K562 (cell line): ENCODE results near the gene FASN. TPM values are rescaled to one million over a fixed set of nuclear protein-coding genes. Genes with fewer than 3 reads are reported as not detected.
A peak's percentile ranks its signal among the peaks of the same experiment; 100 is the strongest.

Experiments
- CBFA2T3 ChIP-seq: fragments of 450-650 bp; IDR thresholded peaks from 2 replicates; pipeline ENCODE4 v1.6.1; 2017
- DNMT1 ChIP-seq: fragments of 450-650 bp; IDR thresholded peaks from 2 replicates; pipeline ENCODE4 v1.6.1; 2016; ENCODE audit warnings: antibody characterized with exemption, mild to moderate bottlenecking
- ETV6 ChIP-seq, 3 experiments: fragments of 150-350 bp in 1 of 3; sonication (generic) in 1 of 3; formaldehyde crosslinking in 1 of 3; IDR thresholded peaks; 2 replicates each; pipeline versions ENCODE4 v1.6.1 to v1.8.0; 2014 to 2022; ENCODE audit warnings: borderline replicate concordance in 2 of 3, low read depth in 2 of 3, antibody characterized with exemption in 1 of 3, low read length in 1 of 3, mild to moderate bottlenecking in 1 of 3, missing genetic modification reagents in 1 of 3
- EWSR1 ChIP-seq: fragments of 450-650 bp; IDR thresholded peaks from 2 replicates; pipeline ENCODE4 v1.6.1; 2018; ENCODE audit warnings: borderline replicate concordance, mild to moderate bottlenecking, low read depth, moderate library complexity; ENCODE audit not compliant: partially characterized antibody
- FOS ChIP-seq: IDR thresholded peaks from 3 replicates; pipeline ENCODE4 v1.6.1; 2011; ENCODE audit not compliant: insufficient read length; ENCODE audit errors: extremely low read depth
- FOXM1 ChIP-seq, 2 experiments: fragments of 450-650 bp in 1 of 2; sonication (generic) in 1 of 2; formaldehyde crosslinking in 1 of 2; IDR thresholded peaks; 2 replicates each; pipeline versions ENCODE4 v1.6.1 to v1.9.0; 2017 to 2022; ENCODE audit warnings: low read depth in 2 of 2, mild to moderate bottlenecking in 2 of 2, missing genetic modification reagents in 1 of 2, moderate library complexity in 1 of 2
- KDM2B ChIP-seq: fragments of 250-450 bp; sonication (Bioruptor Pico); IDR thresholded peaks from 2 replicates; pipeline ENCODE4 v1.8.0; 2021; ENCODE audit warnings: mild to moderate bottlenecking, moderate library complexity
- POLR2G ChIP-seq: fragments of 200-400 bp; formaldehyde crosslinking; IDR thresholded peaks from 2 replicates; pipeline ENCODE4 v1.6.1; 2017; ENCODE audit warnings: low read depth, mild to moderate bottlenecking, antibody characterized with exemption, low read length, moderate library complexity
- SRSF9 ChIP-seq: fragments of 200-400 bp; formaldehyde crosslinking; IDR thresholded peaks from 2 replicates; pipeline ENCODE4 v1.6.1; 2017; ENCODE audit warnings: low read depth, low read length, borderline replicate concordance
- TAL1 ChIP-seq: fragments of 450-650 bp; IDR thresholded peaks from 2 replicates; pipeline ENCODE4 v1.6.1; 2016; ENCODE audit warnings: mild to moderate bottlenecking
- ZMIZ1 ChIP-seq, 2 experiments: fragments of 150-350 bp in 1 of 2; IDR thresholded peaks; 2 replicates each; pipeline ENCODE4 v1.6.1; 2012 to 2016; ENCODE audit warnings: low read depth in 2 of 2, low read length in 2 of 2, mild to moderate bottlenecking in 1 of 2, moderate library complexity in 1 of 2
- ZNF395 ChIP-seq: fragments of 200-800 bp; sonication (Bioruptor generic); IDR thresholded peaks from 2 replicates; pipeline ENCODE4 v1.6.1; 2017; ENCODE audit warnings: missing genetic modification characterization, missing compliant biosample characterization
- polyA plus RNA-seq, 8 experiments: library from polyadenylated mRNA; depleted of rRNA in 4 of 8; stranded (reverse) in 5 of 8; unstranded in 3 of 8; fragments of >200 nt; fragmentation: Nextera tagmentation in 2 of 8; fragmentation: Illumina TruSeq in 1 of 8; extraction: Ambion mirVana in 2 of 8; extraction: Trizol in 1 of 8; gene quantifications; 2 replicates each; pipeline versions ENCODE4 v1.2.1 to v1.2.3, GENCODE V29; 2011 to 2014; ENCODE audit warnings: inconsistent platforms in 1 of 8, missing spikeins in 1 of 8
- total RNA-seq, 7 experiments: library from RNA; depleted of rRNA in 6 of 7; stranded (reverse); fragments of >200 nt in 6 of 7; fragmentation: Illumina TruSeq in 2 of 7; extraction: Trizol in 2 of 7; gene quantifications; 2 replicates each; pipeline versions ENCODE4 v1.2.1 to v1.2.3, GENCODE V29; 2011 to 2021; ENCODE audit warnings: low replicate concordance in 1 of 7
- TF ChIP-seq, protein P1 (sequence below), 2 experiments: IDR thresholded peaks; 2 replicates each; pipeline ENCODE4 v1.6.1; 2012; ENCODE audit warnings: improper control_type of control experiment in 2 of 2, low read depth in 2 of 2, low read length in 2 of 2, borderline replicate concordance in 1 of 2
- TF ChIP-seq, protein P2 (sequence below): IDR thresholded peaks from 2 replicates; pipeline ENCODE4 v1.6.1; 2011; ENCODE audit not compliant: insufficient read length; ENCODE audit errors: extremely low read depth

FASN gene
- total and polyA plus RNA-seq, 9 of the 15 experiments (the other 6 are each of a cell fraction or from before 2014, with no cell fraction given) = 0.15 to 663 (median 49.9) TPM

DNA sequence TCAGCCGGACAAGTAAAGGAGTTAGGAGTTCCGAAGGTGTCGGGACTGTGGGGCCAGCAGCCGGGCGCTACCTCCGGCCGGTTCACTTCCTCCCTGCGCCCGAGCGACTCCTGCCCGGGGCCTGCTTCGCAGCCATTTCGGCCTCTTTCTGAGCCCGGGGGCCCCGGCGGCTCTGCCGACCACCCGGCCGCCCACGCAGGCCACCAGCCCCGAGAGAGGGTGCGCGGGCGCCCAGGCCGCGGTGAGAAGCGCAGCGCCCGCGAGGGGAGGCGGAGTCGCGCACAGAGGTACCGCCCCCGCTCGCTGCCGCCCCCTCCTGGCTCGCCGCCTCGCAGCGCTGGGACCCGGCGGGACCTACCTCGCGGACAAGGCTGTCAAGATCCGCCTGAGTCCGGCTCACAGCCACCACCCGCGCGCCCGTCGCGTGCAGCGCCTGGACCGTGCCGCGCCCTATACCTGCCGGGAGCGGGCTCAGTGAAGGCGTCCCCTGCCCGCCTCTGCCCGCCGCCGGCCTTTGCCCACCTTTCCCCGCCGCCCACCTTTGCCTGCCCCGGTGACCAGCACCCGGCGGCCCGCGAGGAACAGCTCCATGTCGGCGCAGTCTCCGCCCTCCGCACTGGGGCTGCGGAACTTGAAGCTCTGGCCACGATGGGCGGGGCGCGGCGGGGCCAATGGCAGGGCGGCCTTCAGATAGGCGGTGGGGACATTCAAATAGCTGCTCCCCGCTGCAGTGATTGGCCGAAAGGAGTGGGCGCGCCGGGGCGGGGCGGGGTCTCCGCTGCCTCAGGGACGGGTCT, 60.7 kb downstream of the FASN start, which contains the start of gene DCXR (continued):
- TF ChIP-seq CBFA2T3 (no peak), FOXM1 (IDR thresholded peaks at IDR 0.05; ENCODE audit: low read depth) (no peak; the same call in 1 of the 2 replicates), FOXM1 (CRISPR knock-in tag; IDR thresholded peaks at IDR 0.05; ENCODE audit: low read depth) (0 out of 2 replicates have a peak, but pooled peaks have one; percentile 32), TAL1 (no peak), POLR2G (peak; percentile 99), SRSF9 (no peak), FOS (peak; percentile 58), ZMIZ1 (IDR thresholded peaks at IDR 0.05; ENCODE audit: low read depth in 2 of 2, low read length in 2 of 2) (no peak; a peak in 2 of 4 replicates), DNMT1 (no peak), ZNF395 (CRISPR knock-in tag) (no peak), EWSR1 (no peak), KDM2B (no peak), ETV6 (IDR thresholded peaks at IDR 0.05; ENCODE audit: borderline replicate concordance in 1 of 2, low read depth in 2 of 2, low read length in 1 of 2) (no peak), ETV6 (CRISPR knock-in tag; IDR thresholded peaks at IDR 0.05; ENCODE audit: borderline replicate concordance) (no peak)
- TF ChIP-seq, protein P1, sequence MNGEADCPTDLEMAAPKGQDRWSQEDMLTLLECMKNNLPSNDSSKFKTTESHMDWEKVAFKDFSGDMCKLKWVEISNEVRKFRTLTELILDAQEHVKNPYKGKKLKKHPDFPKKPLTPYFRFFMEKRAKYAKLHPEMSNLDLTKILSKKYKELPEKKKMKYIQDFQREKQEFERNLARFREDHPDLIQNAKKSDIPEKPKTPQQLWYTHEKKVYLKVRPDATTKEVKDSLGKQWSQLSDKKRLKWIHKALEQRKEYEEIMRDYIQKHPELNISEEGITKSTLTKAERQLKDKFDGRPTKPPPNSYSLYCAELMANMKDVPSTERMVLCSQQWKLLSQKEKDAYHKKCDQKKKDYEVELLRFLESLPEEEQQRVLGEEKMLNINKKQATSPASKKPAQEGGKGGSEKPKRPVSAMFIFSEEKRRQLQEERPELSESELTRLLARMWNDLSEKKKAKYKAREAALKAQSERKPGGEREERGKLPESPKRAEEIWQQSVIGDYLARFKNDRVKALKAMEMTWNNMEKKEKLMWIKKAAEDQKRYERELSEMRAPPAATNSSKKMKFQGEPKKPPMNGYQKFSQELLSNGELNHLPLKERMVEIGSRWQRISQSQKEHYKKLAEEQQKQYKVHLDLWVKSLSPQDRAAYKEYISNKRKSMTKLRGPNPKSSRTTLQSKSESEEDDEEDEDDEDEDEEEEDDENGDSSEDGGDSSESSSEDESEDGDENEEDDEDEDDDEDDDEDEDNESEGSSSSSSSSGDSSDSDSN (IDR thresholded peaks at IDR 0.05; ENCODE audit: borderline replicate concordance in 1 of 2, low read depth in 2 of 2, low read length in 2 of 2) = peak; percentile 32 to 39; a peak in 1 of 4 replicates
- TF ChIP-seq, protein P2, sequence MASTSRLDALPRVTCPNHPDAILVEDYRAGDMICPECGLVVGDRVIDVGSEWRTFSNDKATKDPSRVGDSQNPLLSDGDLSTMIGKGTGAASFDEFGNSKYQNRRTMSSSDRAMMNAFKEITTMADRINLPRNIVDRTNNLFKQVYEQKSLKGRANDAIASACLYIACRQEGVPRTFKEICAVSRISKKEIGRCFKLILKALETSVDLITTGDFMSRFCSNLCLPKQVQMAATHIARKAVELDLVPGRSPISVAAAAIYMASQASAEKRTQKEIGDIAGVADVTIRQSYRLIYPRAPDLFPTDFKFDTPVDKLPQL = no peak
